HT-29 (cell line): Measurements from ENCODE around the gene MELK. TPM values are rescaled to one million over a fixed set of nuclear protein-coding genes. Genes with fewer than 3 reads are reported as not detected.

Experiments
- DNase-seq: peaks from one replicate; pipeline ENCODE4 v3.0.0-alpha.2; 2015; ENCODE audit warnings: low spot score
- total RNA-seq: library from RNA; depleted of rRNA; stranded (reverse); fragments of >200 nt; shearing (Covaris generic); gene quantifications from 2 replicates; pipeline ENCODE4 v1.2.3, GENCODE V29; 2014

The MELK gene
- total RNA-seq, 1 experiment from 2014 or later, result 21.8 TPM

DNA sequence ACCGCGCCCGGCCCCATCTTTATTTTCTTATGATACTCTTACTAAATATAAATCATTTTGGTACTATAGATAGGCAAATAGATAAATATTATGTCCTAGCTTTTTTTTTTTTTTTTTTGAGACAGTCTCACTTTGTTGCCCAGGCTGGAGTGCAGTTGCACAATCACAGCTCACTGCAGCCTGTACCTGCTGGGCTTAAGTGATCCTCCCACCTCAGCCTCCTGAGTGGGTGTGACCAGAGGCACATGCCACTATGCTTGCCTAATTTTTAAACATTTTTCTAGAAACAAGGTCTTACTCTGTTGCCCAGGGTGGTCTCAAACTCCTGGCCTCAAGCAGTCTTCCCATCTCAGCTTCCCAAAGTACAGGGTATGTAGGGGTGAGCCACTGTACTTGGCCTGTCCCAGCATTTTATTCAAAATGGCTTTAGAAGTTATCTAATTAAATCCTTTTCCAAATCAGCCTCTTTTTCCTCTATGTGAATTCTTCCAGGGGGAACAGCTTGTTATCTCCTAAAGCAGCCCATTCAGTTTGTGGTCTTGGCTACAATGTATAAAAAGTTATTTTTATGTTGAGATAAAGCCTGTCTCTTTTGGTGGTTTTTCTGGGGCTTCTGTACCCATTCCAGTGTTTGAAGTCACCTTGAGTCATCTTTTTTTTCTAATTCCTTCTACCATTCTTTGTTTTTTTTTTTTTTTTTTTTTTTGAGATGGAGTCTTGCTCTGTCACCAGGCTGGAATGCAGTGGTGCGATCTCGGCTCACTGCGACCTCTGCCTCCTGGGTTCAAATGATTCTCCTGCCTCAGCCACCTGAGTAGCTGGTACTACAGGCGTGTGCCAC lies 12.1 kb downstream of the MELK start:
- no peak for DNase-seq

DNA sequence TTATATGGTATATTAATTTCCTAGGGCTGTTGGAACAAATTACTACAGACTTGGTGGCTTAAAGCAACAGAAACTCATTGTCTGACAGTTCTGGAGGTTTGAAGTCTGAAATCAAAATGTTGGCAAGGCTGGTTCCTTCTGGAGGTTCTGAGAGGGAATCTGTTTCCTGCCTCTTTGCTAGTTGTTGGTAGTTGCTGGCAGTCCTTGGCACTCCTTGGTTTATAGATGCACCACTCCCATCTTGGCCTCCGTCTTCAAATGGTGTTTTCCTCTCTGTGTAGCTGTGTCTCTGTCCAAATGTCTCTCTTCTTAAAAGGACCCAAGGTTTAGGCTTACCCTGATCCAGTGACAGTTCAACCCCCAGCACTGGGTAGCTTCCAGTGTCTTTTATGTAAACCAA lies 17.5 kb downstream of the MELK start:
- DNase-seq, result no peak

- DNase-seq, result no peak
Observed at GRCh38 chr9:36592801-36593583, 20.3 kb downstream of the MELK start.

GRCh38 chr9:36594213-36594612 lies 21.5 kb downstream of the MELK start:
- no peak for DNase-seq

GRCh38 chr9:36597412-36598178 lies 24.9 kb downstream of the MELK start:
- peak; percentile 41 for DNase-seq

GRCh38 chr9:36598273-36598672 lies 25.6 kb downstream of the MELK start:
- DNase-seq, result no peak

GRCh38 chr9:36603006-36603405 lies 30.3 kb downstream of the MELK start:
- no peak for DNase-seq

- no peak for DNase-seq
Observed at GRCh38 chr9:36609306-36609705, 36.6 kb downstream of the MELK start.

GRCh38 chr9:36622121-36622520 lies 49.4 kb downstream of the MELK start:
- no peak for DNase-seq

DNA sequence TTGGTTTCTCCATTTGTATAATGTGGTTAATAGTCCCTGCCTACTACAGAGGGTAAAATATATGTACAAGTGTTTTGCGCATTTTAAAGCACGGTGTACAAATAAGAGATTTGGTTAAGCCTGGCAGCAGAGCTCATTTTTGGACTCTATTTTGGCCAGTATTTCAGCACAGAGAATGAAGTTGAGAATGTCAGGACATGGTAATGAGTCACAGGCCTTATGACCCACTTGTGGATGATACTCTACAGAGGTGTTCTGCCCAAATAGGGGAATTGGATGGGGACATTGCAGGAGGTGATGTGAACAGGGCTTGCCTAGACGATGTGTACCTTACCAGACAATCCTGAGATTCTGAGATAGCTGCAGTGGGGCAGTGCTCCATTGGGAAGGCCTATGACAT lies 50.6 kb downstream of the MELK start:
- DNase-seq, result no peak

- DNase-seq, result no peak
Observed at GRCh38 chr9:36625006-36625615, 52.4 kb downstream of the MELK start.

- DNase-seq, result peak; percentile 40
Observed at GRCh38 chr9:36632892-36633291, 60.2 kb downstream of the MELK start.

DNA sequence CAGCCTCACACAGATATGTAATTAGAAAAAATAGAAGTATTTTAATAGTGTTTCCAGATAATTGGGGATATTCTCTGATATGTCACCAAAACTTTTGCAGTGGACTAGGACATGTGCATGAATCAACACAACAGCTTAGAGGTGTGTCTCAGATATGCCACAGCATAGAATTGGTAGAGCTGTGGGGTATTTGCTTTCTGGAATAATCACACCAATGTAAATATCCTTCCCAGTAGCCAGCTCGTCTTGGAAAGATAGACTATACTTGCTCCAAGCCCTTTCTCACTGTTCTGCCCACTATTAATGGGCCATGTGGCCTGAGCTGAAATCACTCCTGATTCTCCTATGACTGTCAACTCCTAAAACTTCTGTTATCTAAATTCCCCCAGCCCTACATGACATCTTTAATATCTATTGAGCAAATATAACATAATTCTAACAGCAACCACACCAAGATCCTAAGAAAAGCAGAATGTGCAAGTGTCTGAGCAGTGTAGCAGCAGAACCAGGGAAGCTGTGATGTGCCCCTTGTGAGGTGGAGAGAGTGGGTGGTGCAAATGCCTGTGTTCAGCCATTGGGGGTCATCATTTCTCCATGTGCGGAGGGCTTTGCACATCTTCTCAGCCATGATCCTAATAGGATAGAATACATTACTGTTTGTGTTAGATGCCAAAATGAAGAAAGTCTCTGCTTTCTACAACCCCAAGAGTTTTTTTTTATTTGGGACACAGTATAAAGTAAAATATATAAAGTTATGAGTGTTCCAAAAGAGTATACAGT lies 65.0 kb downstream of the MELK start:
- DNase-seq, result no peak

DNA sequence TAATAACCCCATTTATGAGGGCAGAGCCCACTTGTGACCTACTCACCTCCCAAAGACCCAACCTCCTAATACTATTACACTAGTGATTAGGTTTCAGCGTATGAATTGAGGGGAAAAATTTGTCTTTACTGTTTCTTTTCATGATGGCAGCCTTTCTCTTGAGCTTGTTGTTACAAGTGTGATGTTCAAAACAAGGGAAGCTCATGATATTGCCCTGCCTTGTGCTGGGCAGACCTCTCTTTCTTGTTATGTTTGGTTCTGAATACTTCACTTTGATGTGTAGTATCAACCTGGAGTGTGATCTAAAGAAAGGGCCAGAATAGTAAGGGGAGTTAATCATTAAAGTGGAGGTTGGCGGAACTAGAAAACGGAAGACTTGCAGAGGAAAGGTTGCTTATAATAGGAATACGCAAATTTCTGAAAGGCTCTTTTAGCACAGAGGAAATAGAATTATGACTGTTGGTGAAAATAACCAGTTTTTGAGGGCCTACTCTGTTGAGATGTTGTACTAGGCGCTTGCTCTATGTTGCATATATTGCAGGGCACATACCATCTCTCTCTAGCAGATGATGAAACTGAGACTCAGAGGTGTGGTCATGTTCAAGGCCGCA lies 68.2 kb downstream of the MELK start:
- no peak for DNase-seq

- DNase-seq, result no peak
Observed at GRCh38 chr9:36642817-36643216, 70.1 kb downstream of the MELK start.

- DNase-seq, result no peak
Observed at GRCh38 chr9:36656842-36657241, 84.1 kb downstream of the MELK start.

DNA sequence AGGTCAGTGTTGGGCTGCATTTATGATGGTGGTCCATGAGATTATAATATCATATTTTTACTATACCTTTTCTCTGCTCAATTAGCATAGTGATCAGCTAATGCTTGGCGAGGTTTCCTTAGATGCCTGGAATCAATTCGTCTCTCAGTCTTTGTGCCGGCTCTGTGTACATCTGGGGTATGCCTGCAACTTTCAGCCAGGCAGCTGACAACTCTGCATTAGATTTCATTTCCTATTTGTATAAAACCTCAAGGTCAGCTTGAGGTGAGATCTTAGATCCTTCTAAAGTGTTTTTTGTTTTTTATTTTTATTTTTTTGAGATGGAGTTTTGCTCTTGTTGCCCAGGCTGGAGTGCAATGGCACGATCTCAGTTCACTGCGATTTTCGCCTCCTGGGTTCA lies 86.8 kb downstream of the MELK start:
- no peak for DNase-seq

DNA sequence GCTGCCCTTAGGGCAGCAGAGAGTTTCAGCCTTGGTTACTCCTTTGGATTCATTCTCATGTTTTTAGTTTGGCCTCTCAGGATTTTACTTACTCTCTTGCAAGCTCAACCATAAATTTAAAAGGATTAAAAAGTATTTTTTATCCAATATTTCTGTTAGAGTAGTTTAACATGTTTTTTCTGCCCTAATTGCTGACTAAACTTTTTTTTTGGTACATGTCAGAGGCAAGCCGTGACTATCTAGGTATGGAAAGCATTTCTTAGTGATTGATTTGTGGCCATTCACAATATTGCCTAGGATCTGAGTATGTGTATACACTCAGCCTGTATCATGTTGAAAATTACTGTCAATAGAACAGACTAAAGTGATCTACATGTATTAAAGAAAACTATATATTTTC lies 92.1 kb downstream of the MELK start:
- no peak for DNase-seq

GRCh38 chr9:36665387-36665786 lies 92.7 kb downstream of the MELK start:
- no peak for DNase-seq

- DNase-seq, result no peak
Observed at GRCh38 chr9:36665921-36666431, 93.3 kb downstream of the MELK start.
